ENCODE measurements around the gene M6PR. TPM values are rescaled to one million over a fixed set of nuclear protein-coding genes. Genes with fewer than 3 reads are reported as not detected.

Gene M6PR
- total and polyA plus RNA-seq, 2 of the 8 experiments (the other 6 are each of a cell fraction or from before 2014, with no cell fraction given): 106 to 122 TPM

GRCh38 chr12:8906266-8907180 is 42.9 kb downstream of the M6PR start (continued):
- no peak for TF ChIP-seq CHD7 (IDR thresholded peaks at IDR 0.05; ENCODE audit: insufficient replicate concordance, low read length)
- no peak for TF ChIP-seq POU5F1 (IDR thresholded peaks at IDR 0.05; ENCODE audit: low read depth, low read length)
- TF ChIP-seq GTF2F1 (IDR thresholded peaks at IDR 0.05; ENCODE audit: borderline replicate concordance, low read depth, low read length): no peak
- 0 out of 2 replicates have a peak, but pooled peaks have one; percentile 20 for TF ChIP-seq E2F6 (IDR thresholded peaks at IDR 0.05)

All from H1 (cell line).